ENCODE data around the gene RBPJL. TPM values are rescaled to one million over a fixed set of nuclear protein-coding genes. Genes with fewer than 3 reads are reported as not detected.

Gene RBPJL
- total and polyA plus RNA-seq, 2 of the 13 experiments (the other 11 are each of a cell fraction or from before 2014, with no cell fraction given): not detected

GRCh38 chr20:45293041-45294002 is 13.3 kb upstream of the RBPJL start (continued):
- TF ChIP-seq ZNF687 (CRISPR knock-in tag; IDR thresholded peaks at IDR 0.05): peak; percentile 75
- 0 out of 2 replicates have a peak, but pooled peaks have one; percentile 14 for TF ChIP-seq MTA1 (CRISPR knock-in tag; IDR thresholded peaks at IDR 0.05; ENCODE audit: borderline replicate concordance)
- TF ChIP-seq STAT6 (CRISPR knock-in tag; IDR thresholded peaks at IDR 0.05; ENCODE audit: borderline replicate concordance): peak; percentile 68; the same call in 1 of the 2 replicates
- TF ChIP-seq MXI1 (IDR thresholded peaks at IDR 0.05; ENCODE audit: borderline replicate concordance, low read depth, low read length): 0 out of 3 replicates have a peak, but pooled peaks have one; percentile 38
- 0 out of 2 replicates have a peak, but pooled peaks have one; percentile 4 for TF ChIP-seq CHD4 (IDR thresholded peaks at IDR 0.05; ENCODE audit: borderline replicate concordance, low read length)
- peak; percentile 46 for TF ChIP-seq STAG1 (CRISPR knock-in tag; IDR thresholded peaks at IDR 0.05)
- TF ChIP-seq ZNF407 (CRISPR knock-in tag; IDR thresholded peaks at IDR 0.05; ENCODE audit: not compliant biosample characterization): no peak
- peak; percentile 48; the same call in 1 of the 2 replicates for TF ChIP-seq MXD3 (CRISPR knock-in tag; IDR thresholded peaks at IDR 0.05)
- peak; percentile 43; the same call in 1 of the 2 replicates for TF ChIP-seq YEATS4 (CRISPR knock-in tag; IDR thresholded peaks at IDR 0.05; ENCODE audit: borderline replicate concordance)

All from HepG2 (cell line).